Neural crest cell (in vitro differentiated cells): ENCODE results near the gene CAVIN2. TPM values are rescaled to one million over a fixed set of nuclear protein-coding genes. Genes with fewer than 3 reads are reported as not detected.

Experiments used
- DNase-seq: peaks from one replicate; pipeline ENCODE4 v3.0.0; 2021; ENCODE audit warnings: low read depth, mixed read lengths, low spot score
- H3K27ac Mint-ChIP-seq: one replicate; pipeline ENCODE4 v1.8.0; 2021; ENCODE audit warnings: mild to moderate bottlenecking, mixed read lengths; ENCODE audit not compliant: unreplicated experiment
- H3K27me3 Mint-ChIP-seq: 2 replicates; pipeline ENCODE4 v1.8.0; 2021; ENCODE audit warnings: low read depth, mild to moderate bottlenecking, mixed read lengths
- H3K36me3 Mint-ChIP-seq: 2 replicates; pipeline ENCODE4 v1.8.0; 2021; ENCODE audit warnings: low read depth, mild to moderate bottlenecking, mixed read lengths
- H3K4me1 Mint-ChIP-seq: 2 replicates; pipeline ENCODE4 v1.8.0; 2021; ENCODE audit warnings: mixed read lengths
- H3K4me3 Mint-ChIP-seq: one replicate; pipeline ENCODE4 v1.8.0; 2021; ENCODE audit warnings: mild to moderate bottlenecking, mixed read lengths
- H3K9me3 Mint-ChIP-seq: 2 replicates; pipeline ENCODE4 v1.8.0; 2021; ENCODE audit warnings: mixed read lengths
- total RNA-seq: library from RNA; stranded (reverse); gene quantifications from 2 replicates; pipeline ENCODE4 v1.2.1, GENCODE V29; 2021
- TF ChIP-seq, protein P1 (sequence below): fragments of 200-600 bp; sonication (generic); conservative IDR thresholded peaks from 2 replicates; pipeline ENCODE4 v1.5.0; 2021; ENCODE audit warnings: antibody characterized with exemption, mild to moderate bottlenecking

Gene CAVIN2
- total RNA-seq, 1 donor from 2014 or later: not detected

DNA sequence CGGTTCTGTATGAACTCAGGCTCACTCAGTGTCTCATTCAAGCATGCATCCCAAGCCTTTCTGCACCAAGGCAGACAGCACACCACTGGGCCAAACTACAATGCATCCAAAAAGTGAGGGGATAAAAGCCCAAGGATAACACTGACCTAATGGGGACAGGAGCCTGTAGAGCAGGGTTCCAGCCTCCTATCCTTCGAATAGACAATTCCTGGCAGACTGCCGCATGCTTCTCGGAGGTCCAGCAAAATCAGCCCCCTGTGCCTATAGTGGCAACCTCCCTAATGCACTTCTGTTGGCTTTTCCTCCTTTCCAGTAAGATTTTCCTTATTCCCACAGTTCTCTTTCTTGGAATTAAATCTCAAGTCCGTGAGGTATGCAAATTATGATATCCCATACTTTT lies 44.8 kb upstream of the CAVIN2 start:
- peaks cover 7% of the 10 kb centered on the region for H3K9me3 Mint-ChIP-seq
- peaks cover 10% of the 10 kb centered on the region for H3K4me1 Mint-ChIP-seq
- H3K27me3 Mint-ChIP-seq: no peaks in the 10 kb centered on the region
- H3K4me3 Mint-ChIP-seq: no peak overlapping the region
- no peak overlapping the region for H3K27ac Mint-ChIP-seq
- peaks cover 8% of the 10 kb centered on the region for H3K36me3 Mint-ChIP-seq
- DNase-seq: no peak
- TF ChIP-seq, protein P1, sequence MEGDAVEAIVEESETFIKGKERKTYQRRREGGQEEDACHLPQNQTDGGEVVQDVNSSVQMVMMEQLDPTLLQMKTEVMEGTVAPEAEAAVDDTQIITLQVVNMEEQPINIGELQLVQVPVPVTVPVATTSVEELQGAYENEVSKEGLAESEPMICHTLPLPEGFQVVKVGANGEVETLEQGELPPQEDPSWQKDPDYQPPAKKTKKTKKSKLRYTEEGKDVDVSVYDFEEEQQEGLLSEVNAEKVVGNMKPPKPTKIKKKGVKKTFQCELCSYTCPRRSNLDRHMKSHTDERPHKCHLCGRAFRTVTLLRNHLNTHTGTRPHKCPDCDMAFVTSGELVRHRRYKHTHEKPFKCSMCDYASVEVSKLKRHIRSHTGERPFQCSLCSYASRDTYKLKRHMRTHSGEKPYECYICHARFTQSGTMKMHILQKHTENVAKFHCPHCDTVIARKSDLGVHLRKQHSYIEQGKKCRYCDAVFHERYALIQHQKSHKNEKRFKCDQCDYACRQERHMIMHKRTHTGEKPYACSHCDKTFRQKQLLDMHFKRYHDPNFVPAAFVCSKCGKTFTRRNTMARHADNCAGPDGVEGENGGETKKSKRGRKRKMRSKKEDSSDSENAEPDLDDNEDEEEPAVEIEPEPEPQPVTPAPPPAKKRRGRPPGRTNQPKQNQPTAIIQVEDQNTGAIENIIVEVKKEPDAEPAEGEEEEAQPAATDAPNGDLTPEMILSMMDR: no peak

DNA sequence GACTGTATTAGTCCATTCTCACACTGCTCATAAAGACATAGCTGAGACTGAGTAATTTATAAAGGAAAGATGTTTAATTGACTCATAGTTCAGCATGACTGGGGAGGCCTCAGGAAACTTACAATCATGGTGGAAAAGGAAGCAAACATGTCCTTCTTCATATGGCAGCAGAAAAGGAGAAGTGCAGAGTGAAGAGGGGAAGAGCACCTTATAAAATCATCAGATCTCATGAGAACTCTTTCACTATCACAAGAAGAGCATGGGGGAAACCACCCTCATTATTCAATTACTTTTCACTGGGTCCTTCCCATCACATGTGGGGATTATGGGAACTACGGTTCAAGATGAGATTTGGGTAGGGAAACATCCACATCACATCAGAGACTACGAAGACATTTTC lies 43.0 kb upstream of the CAVIN2 start:
- Mint-ChIP-seq H3K36me3 (peaks cover 8% of the 10 kb centered on the region), H3K27me3 (no peaks in the 10 kb centered on the region), H3K9me3 (peaks cover 7% of the 10 kb centered on the region), H3K27ac (no peak overlapping the region), H3K4me3 (no peak overlapping the region), H3K4me1 (peaks cover 6% of the 10 kb centered on the region)
- no peak for DNase-seq
- TF ChIP-seq, protein P1: no peak

DNA sequence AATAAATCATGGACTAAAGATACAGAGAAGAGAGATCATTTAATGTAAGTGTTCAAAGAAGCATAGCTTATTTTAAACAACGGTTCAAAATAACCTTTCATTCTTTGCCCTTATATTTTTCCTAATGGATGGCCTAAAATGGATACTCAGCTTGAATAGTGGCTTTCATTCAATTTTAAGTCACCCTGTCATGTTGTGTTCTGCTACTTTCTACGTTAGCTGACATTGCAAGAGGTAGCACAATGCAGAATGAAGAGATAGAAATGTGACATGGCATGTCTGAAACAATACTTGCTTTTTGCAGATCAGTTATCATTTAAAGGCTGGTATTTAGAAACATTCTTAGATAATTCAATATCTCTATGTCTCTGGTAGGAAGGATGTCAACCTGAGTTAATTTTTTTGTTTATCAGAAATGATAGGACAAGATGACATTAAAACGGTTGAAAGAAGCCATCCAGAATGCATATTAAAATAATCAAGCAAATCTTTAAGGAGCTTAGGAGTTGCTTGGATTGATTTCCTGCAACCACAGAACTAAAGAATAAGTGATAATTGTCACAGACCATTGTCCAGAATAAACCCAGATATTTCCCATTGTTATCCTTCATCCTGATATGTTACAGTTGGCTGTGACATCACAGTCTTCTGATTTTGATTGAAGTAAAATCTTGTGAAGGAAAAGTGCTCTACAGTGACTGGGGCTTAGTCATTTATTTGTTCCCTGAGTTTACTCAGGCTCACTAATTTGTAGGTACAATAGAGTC lies 41.7 kb upstream of the CAVIN2 start:
- no peak for DNase-seq
- Mint-ChIP-seq H3K4me3 (no peak overlapping the region), H3K27ac (no peak overlapping the region), H3K4me1 (no peaks in the 10 kb centered on the region), H3K9me3 (peaks cover 7% of the 10 kb centered on the region), H3K27me3 (no peaks in the 10 kb centered on the region), H3K36me3 (peaks cover 8% of the 10 kb centered on the region)
- TF ChIP-seq, protein P1: no peak

DNA sequence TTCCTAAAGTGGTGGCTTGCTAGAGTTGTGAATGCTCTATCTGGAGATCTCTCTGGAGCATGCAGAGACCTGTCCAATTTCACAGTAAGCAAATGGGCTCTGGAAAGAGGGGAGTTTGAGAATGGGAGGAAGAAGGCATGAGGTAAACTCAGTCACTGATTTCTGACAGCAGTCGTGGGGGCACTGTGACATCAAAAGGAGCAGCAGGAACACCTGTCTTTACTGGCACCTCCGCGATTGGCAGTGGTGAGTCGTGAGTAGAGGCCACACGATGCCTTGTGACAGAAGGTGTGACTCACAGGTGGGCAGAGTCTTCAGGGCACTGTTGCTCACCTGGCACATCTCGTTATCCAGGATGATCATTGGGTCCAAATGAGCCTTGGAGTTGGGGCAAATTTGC lies 38.8 kb upstream of the CAVIN2 start:
- peaks cover 2% of the 10 kb centered on the region for H3K36me3 Mint-ChIP-seq
- no peak overlapping the region for H3K27ac Mint-ChIP-seq
- no peaks in the 10 kb centered on the region for H3K27me3 Mint-ChIP-seq
- H3K9me3 Mint-ChIP-seq: peaks cover 4% of the 10 kb centered on the region
- TF ChIP-seq, protein P1: no peak
- no peak overlapping the region for H3K4me3 Mint-ChIP-seq
- DNase-seq: no peak
- no peaks in the 10 kb centered on the region for H3K4me1 Mint-ChIP-seq

DNA sequence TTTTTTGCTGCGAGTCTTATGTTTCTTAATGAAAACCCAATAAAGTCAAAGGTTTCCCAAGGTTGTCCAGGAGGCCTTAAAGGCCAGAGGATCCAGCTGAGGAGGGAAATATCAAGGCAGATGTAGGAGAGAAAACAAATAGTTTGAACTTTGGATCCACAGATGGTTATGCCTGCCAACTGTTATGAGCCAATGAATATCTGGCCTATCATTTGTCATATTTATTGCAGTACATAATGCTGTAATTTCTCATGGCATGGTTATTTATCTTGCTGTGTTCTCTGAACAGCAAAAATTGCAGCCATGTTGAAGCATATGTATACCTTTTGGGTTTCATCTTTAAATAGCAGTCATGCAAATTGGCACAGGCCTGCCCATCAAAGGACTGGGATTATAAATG lies 38.2 kb upstream of the CAVIN2 start:
- H3K9me3 Mint-ChIP-seq: peaks cover 4% of the 10 kb centered on the region
- no peaks in the 10 kb centered on the region for H3K27me3 Mint-ChIP-seq
- no peak for DNase-seq
- H3K4me3 Mint-ChIP-seq: no peak overlapping the region
- TF ChIP-seq, protein P1: no peak
- H3K4me1 Mint-ChIP-seq: no peaks in the 10 kb centered on the region
- peaks cover 2% of the 10 kb centered on the region for H3K36me3 Mint-ChIP-seq
- no peak overlapping the region for H3K27ac Mint-ChIP-seq
